WERI-Rb-1 (cell line): ENCODE data around the gene SH3BP5.

Experiments used
- DNase-seq: peaks from one replicate; pipeline ENCODE4 v3.0.0-alpha.2; 2020
- H3K27ac ChIP-seq: fragments of 250-450 bp; sonication (Bioruptor Pico); 2 replicates; pipeline ENCODE4 v1.5.1; 2020; ENCODE audit warnings: mild to moderate bottlenecking, moderate library complexity
- H3K27me3 ChIP-seq: fragments of 250-450 bp; sonication (Bioruptor Pico); 2 replicates; pipeline ENCODE4 v1.5.1; 2021; ENCODE audit warnings: mild to moderate bottlenecking, low read depth, moderate library complexity; ENCODE audit not compliant: insufficient read depth, severe bottlenecking
- H3K36me3 ChIP-seq: fragments of 250-450 bp; sonication (Bioruptor Pico); 2 replicates; pipeline ENCODE4 v1.5.1; 2020; ENCODE audit warnings: mild to moderate bottlenecking, moderate library complexity
- H3K4me3 ChIP-seq: 2 replicates; pipeline ENCODE4 v1.5.1; 2011; ENCODE audit warnings: low read depth, mild to moderate bottlenecking, control low read depth, low read length
- H3K9me3 ChIP-seq: fragments of 250-450 bp; sonication (Bioruptor Pico); 2 replicates; pipeline ENCODE4 v1.5.1; 2021; ENCODE audit warnings: mild to moderate bottlenecking, moderate library complexity; ENCODE audit not compliant: severe bottlenecking
- TF ChIP-seq, protein P1 (sequence below): IDR thresholded peaks from 2 replicates; pipeline ENCODE4 v1.5.1; 2011; ENCODE audit warnings: low read depth, mild to moderate bottlenecking, control low read depth, inconsistent platforms, low read length

The SH3BP5 gene

GRCh38 chr3:15263120-15263519 lies 69.3 kb downstream of the SH3BP5 start:
- DNase-seq, result no peak
- H3K4me3 ChIP-seq, result no peak overlapping the region
- TF ChIP-seq, protein P1, sequence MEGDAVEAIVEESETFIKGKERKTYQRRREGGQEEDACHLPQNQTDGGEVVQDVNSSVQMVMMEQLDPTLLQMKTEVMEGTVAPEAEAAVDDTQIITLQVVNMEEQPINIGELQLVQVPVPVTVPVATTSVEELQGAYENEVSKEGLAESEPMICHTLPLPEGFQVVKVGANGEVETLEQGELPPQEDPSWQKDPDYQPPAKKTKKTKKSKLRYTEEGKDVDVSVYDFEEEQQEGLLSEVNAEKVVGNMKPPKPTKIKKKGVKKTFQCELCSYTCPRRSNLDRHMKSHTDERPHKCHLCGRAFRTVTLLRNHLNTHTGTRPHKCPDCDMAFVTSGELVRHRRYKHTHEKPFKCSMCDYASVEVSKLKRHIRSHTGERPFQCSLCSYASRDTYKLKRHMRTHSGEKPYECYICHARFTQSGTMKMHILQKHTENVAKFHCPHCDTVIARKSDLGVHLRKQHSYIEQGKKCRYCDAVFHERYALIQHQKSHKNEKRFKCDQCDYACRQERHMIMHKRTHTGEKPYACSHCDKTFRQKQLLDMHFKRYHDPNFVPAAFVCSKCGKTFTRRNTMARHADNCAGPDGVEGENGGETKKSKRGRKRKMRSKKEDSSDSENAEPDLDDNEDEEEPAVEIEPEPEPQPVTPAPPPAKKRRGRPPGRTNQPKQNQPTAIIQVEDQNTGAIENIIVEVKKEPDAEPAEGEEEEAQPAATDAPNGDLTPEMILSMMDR, result no peak

GRCh38 chr3:15262021-15262420 lies 70.4 kb downstream of the SH3BP5 start:
- Histone ChIP-seq H3K27ac (no peak overlapping the region), H3K36me3 (peaks cover 69% of the 10 kb centered on the region), H3K27me3 (no peaks in the 10 kb centered on the region), H3K9me3 (no peaks in the 10 kb centered on the region), H3K4me3 (no peak overlapping the region)
- TF ChIP-seq, protein P1, result no peak
- DNase-seq, result no peak

More at GRCh38 chr3:15263120-15263519, 69.3 kb downstream of the SH3BP5 start:
- Histone ChIP-seq H3K27me3 (no peaks in the 10 kb centered on the region), H3K9me3 (no peaks in the 10 kb centered on the region), H3K27ac (no peak overlapping the region), H3K36me3 (peaks cover 66% of the 10 kb centered on the region)

- no peaks in the 10 kb centered on the region for H3K9me3 ChIP-seq
- H3K27ac ChIP-seq, result no peak overlapping the region
- no peak for DNase-seq
- peaks cover 70% of the 10 kb centered on the region for H3K36me3 ChIP-seq
- no peaks in the 10 kb centered on the region for H3K27me3 ChIP-seq
- TF ChIP-seq, protein P1, result no peak
- no peak overlapping the region for H3K4me3 ChIP-seq
Measured at GRCh38 chr3:15261274-15261673, 71.1 kb downstream of the SH3BP5 start.

GRCh38 chr3:15260531-15260930 lies 71.9 kb downstream of the SH3BP5 start:
- H3K36me3 ChIP-seq, result peaks cover 70% of the 10 kb centered on the region
- H3K4me3 ChIP-seq, result no peak overlapping the region
- TF ChIP-seq, protein P1, result no peak
- no peaks in the 10 kb centered on the region for H3K9me3 ChIP-seq
- no peak for DNase-seq
- H3K27ac ChIP-seq, result no peak overlapping the region
- no peaks in the 10 kb centered on the region for H3K27me3 ChIP-seq

GRCh38 chr3:15258720-15259119 lies 73.7 kb downstream of the SH3BP5 start:
- H3K27ac ChIP-seq, result no peak overlapping the region
- H3K27me3 ChIP-seq, result no peaks in the 10 kb centered on the region
- H3K4me3 ChIP-seq, result no peak overlapping the region
- TF ChIP-seq, protein P1, result no peak
- H3K36me3 ChIP-seq, result peaks cover 88% of the 10 kb centered on the region
- DNase-seq, result no peak
- no peaks in the 10 kb centered on the region for H3K9me3 ChIP-seq

GRCh38 chr3:15256861-15257341 lies 75.5 kb downstream of the SH3BP5 start:
- Histone ChIP-seq H3K27me3 (no peaks in the 10 kb centered on the region), H3K36me3 (peaks cover 81% of the 10 kb centered on the region), H3K9me3 (no peaks in the 10 kb centered on the region), H3K27ac (no peak overlapping the region), H3K4me3 (no peak overlapping the region)
- TF ChIP-seq, protein P1, result no peak
- no peak for DNase-seq
